Vagina (tissue), 2 donors: ENCODE measurements around the gene OR11H6.

Experiments
- CTCF ChIP-seq, 3 experiments: fragments of 450-650 bp in 2 of 3; fragments of 200-600 bp in 1 of 3; sonication (generic) in 1 of 3; IDR thresholded peaks; one replicate each; pipeline ENCODE4 v1.5.1; 2017 to 2019; ENCODE audit warnings: antibody characterized with exemption in 3 of 3, mild to moderate bottlenecking in 2 of 3, moderate library complexity in 2 of 3
- POLR2A ChIP-seq, 2 donors: fragments of 450-650 bp; IDR thresholded peaks; one replicate each; pipeline ENCODE4 v1.6.1; 2017; ENCODE audit warnings: antibody characterized with exemption in 2 of 2, mild to moderate bottlenecking in 2 of 2, moderate library complexity in 2 of 2

GRCh38 chr14:20195911-20196310, 27.6 kb upstream of the OR11H6 start:
- TF ChIP-seq POLR2A (IDR thresholded peaks at IDR 0.05) (no peak), CTCF (IDR thresholded peaks at IDR 0.05) (no peak)
